Right lobe of liver (tissue), 6 donors: Measurements from ENCODE around the gene MUC5AC. TPM values are rescaled to one million over a fixed set of nuclear protein-coding genes. Genes with fewer than 3 reads are reported as not detected.
A peak's percentile ranks its signal among the peaks of the same experiment; 100 is the strongest.

Experiments
- ATAC-seq, 4 donors: fragments of 200-7000 bp; cut with Tn5 transposase; one replicate each; pipeline ENCODE4 v1.9.1; 2020; ENCODE audit warnings: mild to moderate bottlenecking in 4 of 4, moderate library complexity in 4 of 4
- DNase-seq, 3 donors: peaks; one replicate each; pipeline ENCODE4 v3.0.0-alpha.2; 2020
- H3K27ac ChIP-seq, 3 donors: fragments of 200-600 bp; one replicate each; pipeline ENCODE4 v1.8.0; 2022
- H3K27me3 ChIP-seq, 2 donors: fragments of 200-600 bp; one replicate each; pipeline ENCODE4 v1.8.0; 2022
- H3K36me3 ChIP-seq, 4 donors: fragments of 200-600 bp; sonication (generic) in 1 of 4; one replicate each; pipeline versions ENCODE4 v1.5.1 to v1.8.0; 2017 to 2022; ENCODE audit warnings: control low read depth in 1 of 4
- H3K4me1 ChIP-seq, 4 donors: fragments of 200-600 bp; sonication (generic) in 1 of 4; one replicate each; pipeline versions ENCODE4 v1.5.1 to v1.8.0; 2017 to 2022; ENCODE audit warnings: control low read depth in 1 of 4
- H3K4me3 ChIP-seq, 3 donors: fragments of 200-600 bp; one replicate each; pipeline ENCODE4 v1.8.0; 2022
- H3K9me3 ChIP-seq, 4 donors: fragments of 200-600 bp; sonication (generic) in 1 of 4; one replicate each; pipeline versions ENCODE4 v1.5.1 to v1.8.0; 2017 to 2022; ENCODE audit warnings: control low read depth in 1 of 4
- CTCF ChIP-seq, 4 donors: fragments of 200-600 bp in 3 of 4; fragments of 450-650 bp in 1 of 4; IDR thresholded peaks; one replicate each; pipeline versions ENCODE4 v1.5.1 to v1.8.0; 2016 to 2022; ENCODE audit warnings: antibody characterized with exemption in 4 of 4, mild to moderate bottlenecking in 2 of 4
- POLR2A ChIP-seq: fragments of 450-650 bp; IDR thresholded peaks from one replicate; pipeline ENCODE4 v1.6.1; 2017; ENCODE audit warnings: antibody characterized with exemption, mild to moderate bottlenecking
- WGBS: methylation state at CpG from one replicate; pipeline ENCODE4 v1.1.6; 2018; ENCODE audit warnings: low coverage, low lambda C conversion rate; ENCODE audit not compliant: insufficient coverage; ENCODE audit errors: missing lambda C conversion rate; 5-methylcytosine and 5-hydroxymethylcytosine counted together
- intact Hi-C, 2 donors: fragments of 100-400 bp; cut with DNase I; formaldehyde crosslinking; loops; one replicate each; pipeline versions ENCODE4 v1.11.2 to v1.14.1; 2022
- total RNA-seq, 6 experiments: library from RNA; depleted of rRNA in 2 of 6; stranded (reverse); fragments of >200 nt in 2 of 6; fragmentation: NEBNext Ultra II Directional in 3 of 6; extraction: Animal tissue kit (Norgen Biotek cat#: 25700) in 3 of 6; gene quantifications; one replicate each; pipeline versions ENCODE4 v1.1.0 to v1.2.4, GENCODE V29; 2016 to 2023
- donor health status: DM: no; HTN: yes; CAD: no.
- donor health status: DM: no; HTN: no; CAD: no.
- donor health status: DM: no; HTN: no; CAD: no.
- donor health status: DM: no; HTN: yes; CAD: no.
- donor health status: DM: no; HTN: yes; CAD: no.

MUC5AC gene
- total RNA-seq, 6 experiments from 2014 or later = not detected

DNA sequence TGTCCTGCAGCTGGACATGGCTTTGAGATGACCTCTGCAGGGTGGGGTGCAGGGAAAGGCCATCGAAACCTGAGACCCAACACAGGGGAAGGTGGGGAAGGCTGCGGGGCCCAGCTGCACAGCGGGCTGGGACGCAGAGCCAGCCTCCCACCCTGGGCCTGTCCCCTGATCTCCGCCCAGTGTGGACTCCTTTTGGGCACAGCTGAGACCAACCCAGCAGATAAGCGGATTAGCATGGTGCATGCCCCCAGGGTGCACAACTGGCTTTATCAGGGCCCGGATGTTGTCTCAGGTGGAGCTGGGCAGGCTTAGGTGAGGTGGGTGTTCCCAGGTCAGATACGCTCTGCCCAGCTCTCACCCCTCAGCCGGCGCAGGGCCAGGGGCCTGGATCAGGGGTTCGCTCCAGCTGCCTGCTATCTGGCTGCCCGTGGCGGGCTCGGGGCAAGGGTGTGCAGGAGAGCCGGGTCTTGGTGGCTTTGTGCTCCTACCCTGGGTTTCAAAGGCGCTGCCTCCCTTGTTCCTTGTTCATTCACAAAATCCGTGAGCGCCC is 28.1 kb upstream of the MUC5AC start:
- WGBS = 60% methylated on average over 2 of the region's 18 CpGs
- Histone ChIP-seq H3K36me3 (no peaks in the 10 kb centered on the region), H3K4me3 (no peak overlapping the region), H3K27ac (no peak overlapping the region), H3K9me3 (peaks cover 0 to under 1% (median 0%) of the 10 kb centered on the region in 4 donors), H3K4me1 (no peaks in the 10 kb centered on the region), H3K27me3 (no peaks in the 10 kb centered on the region)
- ATAC-seq = no peak
- intact Hi-C loops = no loop called here
- peak in 1 of 3 donors; percentile 46 for DNase-seq
- no peak for TF ChIP-seq POLR2A
- no peak for TF ChIP-seq CTCF (IDR thresholded peaks at IDR 0.05)

- peak in 1 of 3 donors; percentile 46 for DNase-seq
- 65% methylated on average over 5 of the region's 15 CpGs for WGBS
These were observed 27.3 kb upstream of the MUC5AC start for GRCh38 chr11:1130276-1131032.

GRCh38 chr11:1131033-1131911 is 26.5 kb upstream of the MUC5AC start:
- Histone ChIP-seq H3K27ac (no peak overlapping the region), H3K4me3 (no peak overlapping the region), H3K4me1 (no peaks in the 10 kb centered on the region), H3K36me3 (no peaks in the 10 kb centered on the region), H3K9me3 (peaks cover 0 to 9% (median 0%) of the 10 kb centered on the region in 4 donors), H3K27me3 (no peaks in the 10 kb centered on the region)
- intact Hi-C loops = no loop called here
- ATAC-seq (no peak), DNase-seq (peak in 2 of 3 donors; percentile 40 to 48)
- no CpG with 5 or more reads among the region's 29 CpGs for WGBS
- no peak for TF ChIP-seq POLR2A
- TF ChIP-seq CTCF (IDR thresholded peaks at IDR 0.05) = no peak

More at GRCh38 chr11:1130276-1131032, 27.3 kb upstream of the MUC5AC start:
- TF ChIP-seq CTCF (IDR thresholded peaks at IDR 0.05) = no peak
- no peak for TF ChIP-seq POLR2A
- H3K27me3 ChIP-seq = no peaks in the 10 kb centered on the region
- no peak overlapping the region for H3K4me3 ChIP-seq
- H3K9me3 ChIP-seq = peaks cover 0 to 8% (median 0%) of the 10 kb centered on the region in 4 donors
- no peak for ATAC-seq
- H3K4me1 ChIP-seq = no peaks in the 10 kb centered on the region
- H3K36me3 ChIP-seq = no peaks in the 10 kb centered on the region
- intact Hi-C loops = no loop called here
- no peak overlapping the region for H3K27ac ChIP-seq

DNA sequence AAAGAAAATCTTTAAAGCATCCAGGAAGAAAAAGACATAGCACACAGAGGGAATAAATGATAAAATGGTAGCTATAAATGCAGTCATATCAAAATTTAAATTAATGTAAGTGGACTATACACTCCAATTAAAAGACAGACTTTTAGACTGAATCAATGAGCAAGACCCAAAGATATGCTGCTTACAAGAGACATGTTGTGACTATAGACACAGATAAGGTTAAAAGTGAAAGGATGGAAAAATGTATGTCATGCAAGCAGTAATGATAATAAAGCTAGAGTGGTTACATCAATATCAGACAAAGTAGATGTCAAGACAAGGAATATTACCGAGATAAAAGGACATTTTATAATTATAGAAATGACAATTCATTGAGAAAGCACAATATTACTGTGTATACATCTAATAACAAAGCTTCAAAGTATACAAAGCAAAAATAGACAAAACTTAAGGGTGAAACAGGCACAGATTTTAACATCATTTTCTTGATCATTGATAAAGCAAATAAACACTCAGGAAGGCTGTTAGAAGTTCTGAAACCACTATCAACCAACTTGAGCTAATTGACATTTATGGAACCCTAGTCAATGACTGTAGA is 22.8 kb upstream of the MUC5AC start:
- intact Hi-C loops = no loop called here
- no peaks in the 10 kb centered on the region for H3K4me1 ChIP-seq
- ATAC-seq (no peak), DNase-seq (no peak)
- no peak overlapping the region for H3K4me3 ChIP-seq
- no peaks in the 10 kb centered on the region for H3K27me3 ChIP-seq
- no peak overlapping the region for H3K27ac ChIP-seq
- peaks cover 0 to 9% (median 0%) of the 10 kb centered on the region in 4 donors for H3K9me3 ChIP-seq
- TF ChIP-seq POLR2A = no peak
- TF ChIP-seq CTCF (IDR thresholded peaks at IDR 0.05) = no peak
- H3K36me3 ChIP-seq = no peaks in the 10 kb centered on the region
- WGBS = 31% methylated on average over 1 of the region's 1 CpG
